ENCODE measurements around the gene FXYD5.

Gene FXYD5

DNA sequence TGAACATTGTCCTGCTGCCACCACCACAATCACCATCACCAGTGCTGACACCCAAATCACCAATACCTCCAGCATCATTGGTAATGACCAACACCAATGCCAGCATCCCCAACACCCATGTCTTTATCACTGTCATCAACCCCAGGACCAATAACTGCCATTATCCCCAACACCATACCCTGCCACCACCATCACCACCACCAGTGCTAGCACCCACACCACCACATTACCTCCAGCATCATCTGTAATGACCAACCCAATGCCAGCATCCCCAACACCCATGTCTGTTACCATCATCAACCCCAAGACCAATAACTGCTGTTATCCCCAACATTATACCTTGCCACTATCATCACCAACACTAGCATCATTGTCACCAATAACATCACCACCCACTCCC, 22.3 kb upstream of the FXYD5 start:
- no peak for DNase-seq (ENCODE audit: low read depth)
- TF ChIP-seq, protein P1, sequence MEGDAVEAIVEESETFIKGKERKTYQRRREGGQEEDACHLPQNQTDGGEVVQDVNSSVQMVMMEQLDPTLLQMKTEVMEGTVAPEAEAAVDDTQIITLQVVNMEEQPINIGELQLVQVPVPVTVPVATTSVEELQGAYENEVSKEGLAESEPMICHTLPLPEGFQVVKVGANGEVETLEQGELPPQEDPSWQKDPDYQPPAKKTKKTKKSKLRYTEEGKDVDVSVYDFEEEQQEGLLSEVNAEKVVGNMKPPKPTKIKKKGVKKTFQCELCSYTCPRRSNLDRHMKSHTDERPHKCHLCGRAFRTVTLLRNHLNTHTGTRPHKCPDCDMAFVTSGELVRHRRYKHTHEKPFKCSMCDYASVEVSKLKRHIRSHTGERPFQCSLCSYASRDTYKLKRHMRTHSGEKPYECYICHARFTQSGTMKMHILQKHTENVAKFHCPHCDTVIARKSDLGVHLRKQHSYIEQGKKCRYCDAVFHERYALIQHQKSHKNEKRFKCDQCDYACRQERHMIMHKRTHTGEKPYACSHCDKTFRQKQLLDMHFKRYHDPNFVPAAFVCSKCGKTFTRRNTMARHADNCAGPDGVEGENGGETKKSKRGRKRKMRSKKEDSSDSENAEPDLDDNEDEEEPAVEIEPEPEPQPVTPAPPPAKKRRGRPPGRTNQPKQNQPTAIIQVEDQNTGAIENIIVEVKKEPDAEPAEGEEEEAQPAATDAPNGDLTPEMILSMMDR (IDR thresholded peaks at IDR 0.05; ENCODE audit: low read depth, low read length, missing control alignments): no peak
- no peak overlapping the region for H3K4me3 ChIP-seq (ENCODE audit: low read depth, low read length)
- in situ Hi-C loops (cut with HindIII; ENCODE audit: low sequenced_read_pairs): no loop called here

DNA sequence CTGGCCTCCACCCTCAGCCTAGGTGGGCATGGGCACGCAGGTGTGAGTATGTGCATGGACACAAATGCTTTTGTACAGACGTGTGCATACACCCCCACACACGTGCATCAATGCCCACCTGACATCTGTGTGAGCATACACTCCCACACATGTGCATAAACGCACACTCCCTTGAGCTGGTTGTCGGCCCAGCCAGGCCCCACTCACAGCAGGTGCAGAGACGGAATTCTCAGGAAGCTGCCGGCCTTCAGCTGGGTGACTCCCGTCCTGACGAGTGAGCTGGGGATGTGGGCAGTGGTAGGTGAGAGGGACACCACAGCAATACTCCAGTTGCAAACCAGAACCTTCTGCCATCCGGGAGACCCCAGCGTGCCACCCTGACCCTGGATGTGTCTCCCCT, 20.7 kb upstream of the FXYD5 start:
- in situ Hi-C loops (cut with HindIII; ENCODE audit: low sequenced_read_pairs): no loop called here
- TF ChIP-seq, protein P1 (IDR thresholded peaks at IDR 0.05; ENCODE audit: low read depth, low read length, missing control alignments): no peak
- no peak for DNase-seq (ENCODE audit: low read depth)
- H3K4me3 ChIP-seq (ENCODE audit: low read depth, low read length): no peak overlapping the region

DNA sequence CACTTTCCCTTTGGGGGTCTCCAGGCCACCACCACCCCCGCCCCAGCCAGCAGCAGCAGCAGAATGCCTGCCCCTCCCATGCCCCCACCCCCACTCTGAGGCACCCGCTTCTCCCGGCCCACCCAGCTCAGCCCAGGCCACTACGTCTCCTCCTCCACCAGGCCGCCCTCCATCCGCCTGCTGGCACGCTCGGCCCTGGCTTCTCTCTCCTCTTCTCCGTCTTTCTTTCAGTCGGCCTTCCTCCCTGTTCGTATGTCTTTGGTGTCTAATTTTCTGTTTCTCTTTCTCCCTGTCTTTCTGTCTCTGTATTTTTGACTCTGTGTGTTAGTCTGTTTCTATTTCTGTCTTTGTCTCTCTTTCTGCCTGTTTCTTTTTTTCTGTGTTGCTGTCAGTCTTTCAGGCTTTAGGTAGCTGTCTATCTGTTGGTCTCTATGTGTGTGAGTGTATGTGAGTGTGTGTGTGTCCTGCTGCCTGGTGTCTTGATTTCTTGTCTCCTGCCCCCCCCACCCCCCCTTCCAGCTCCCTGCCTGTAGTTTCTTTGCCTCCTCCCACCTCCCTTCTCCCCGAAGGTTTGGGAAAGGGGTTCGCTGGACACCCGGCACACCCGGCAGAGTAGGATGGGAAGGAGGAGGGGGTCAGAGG, 19.8 kb upstream of the FXYD5 start, which contains the start of gene LGI4:
LGI4 (minus strand) TSS at position 459 of the 642 bp plus-strand sequence; CDS start at position 80, 379 bp downstream.
- in situ Hi-C loops (cut with HindIII; ENCODE audit: low sequenced_read_pairs): no loop called here
- H3K4me3 ChIP-seq (ENCODE audit: low read depth, low read length): no peak within 1 kb of the TSS

DNA sequence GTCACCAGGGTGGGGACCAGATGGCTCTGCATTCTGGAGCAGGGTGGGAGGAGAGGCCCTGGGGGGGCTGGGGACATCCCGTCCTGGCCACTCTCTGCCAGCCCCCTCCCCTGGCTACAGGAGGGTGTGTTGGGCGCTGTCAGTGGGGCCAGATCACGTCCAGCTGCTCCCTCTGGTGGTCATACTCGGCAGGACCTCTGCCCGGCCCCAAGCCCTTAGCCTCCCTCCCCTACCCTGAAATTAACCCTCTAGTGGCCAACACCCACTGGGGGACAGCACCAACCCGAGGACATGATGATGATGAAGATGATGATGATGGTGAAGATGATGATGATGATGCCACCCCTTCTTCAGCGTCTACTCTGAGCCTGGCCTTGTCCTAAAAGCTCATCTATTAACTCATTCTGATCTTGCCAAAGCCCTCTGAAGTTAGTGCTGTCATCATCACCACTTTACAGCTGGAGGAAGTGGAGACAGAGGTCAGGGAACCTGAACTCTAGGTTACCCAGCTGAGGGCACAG, 19.1 kb upstream of the FXYD5 start:
- H3K4me3 ChIP-seq (ENCODE audit: low read depth, low read length): no peak overlapping the region
- in situ Hi-C loops (cut with HindIII; ENCODE audit: low sequenced_read_pairs): no loop called here
- peak; percentile 22 for DNase-seq (ENCODE audit: low read depth)
- TF ChIP-seq, protein P1 (IDR thresholded peaks at IDR 0.05; ENCODE audit: low read depth, low read length, missing control alignments): peak; percentile 91

More for the DNA sequence above, 19.8 kb upstream of the FXYD5 start, which contains the start of gene LGI4:
- TF ChIP-seq, protein P1 (IDR thresholded peaks at IDR 0.05; ENCODE audit: low read depth, low read length, missing control alignments): no peak
- no peak for DNase-seq (ENCODE audit: low read depth)

DNA sequence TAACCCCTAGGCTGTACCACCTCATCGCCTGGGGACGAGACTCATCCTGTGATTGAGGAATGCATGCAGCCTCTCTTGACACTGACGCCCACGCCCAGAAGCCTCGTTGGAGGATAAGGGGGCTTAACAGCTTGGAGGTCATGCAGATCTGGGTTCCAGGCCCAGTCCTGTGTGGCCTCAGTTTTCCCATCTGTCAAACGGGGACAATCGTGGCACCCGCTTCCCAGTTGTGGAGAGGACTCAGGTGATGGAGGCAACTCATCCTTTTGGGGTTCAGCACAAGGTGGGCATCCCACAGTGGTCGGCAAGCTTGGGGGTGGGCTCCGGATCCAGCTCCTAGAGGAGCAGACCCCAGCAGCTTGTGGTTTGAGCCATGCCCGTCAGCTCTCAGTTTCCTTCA, 18.3 kb upstream of the FXYD5 start:
- TF ChIP-seq, protein P1 (IDR thresholded peaks at IDR 0.05; ENCODE audit: low read depth, low read length, missing control alignments): no peak
- DNase-seq (ENCODE audit: low read depth): no peak
- in situ Hi-C loops (cut with HindIII; ENCODE audit: low sequenced_read_pairs): no loop called here
- no peak overlapping the region for H3K4me3 ChIP-seq (ENCODE audit: low read depth, low read length)

DNA sequence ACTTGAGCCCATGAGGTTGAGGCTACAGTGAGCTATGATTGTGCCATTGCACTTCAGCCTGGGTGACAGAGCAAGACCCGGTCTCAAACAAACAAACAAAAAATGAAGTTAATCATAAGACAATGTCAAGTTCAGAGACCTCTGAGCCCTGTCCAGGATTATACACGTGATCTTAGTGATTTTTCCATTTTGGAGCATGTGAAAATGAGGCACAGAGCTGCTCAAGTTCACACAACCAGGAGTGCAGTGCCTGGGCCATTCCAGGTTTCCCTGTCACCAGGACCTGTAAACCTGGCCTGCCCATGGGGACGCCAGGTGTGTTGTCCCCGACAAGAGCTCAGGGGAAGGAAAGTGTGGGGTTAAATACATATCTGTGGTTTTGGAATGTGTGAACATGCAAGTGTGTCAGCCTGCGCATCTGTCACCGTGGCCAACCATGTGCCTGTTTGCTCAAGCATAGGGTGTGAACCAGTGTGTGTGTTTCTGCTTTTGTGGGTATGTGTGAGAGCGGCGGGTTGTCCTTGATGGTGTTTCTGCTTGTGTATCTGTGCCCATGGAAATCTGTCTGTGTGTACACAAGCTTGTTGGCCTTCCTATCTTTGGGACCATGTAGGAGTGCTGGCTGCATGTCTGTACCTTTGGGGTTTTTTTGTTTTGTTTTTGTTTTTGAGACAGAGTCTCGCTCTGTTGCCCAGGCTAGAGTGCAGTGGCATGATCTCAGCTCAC, 17.4 kb upstream of the FXYD5 start:
- TF ChIP-seq, protein P1 (IDR thresholded peaks at IDR 0.05; ENCODE audit: low read depth, low read length, missing control alignments): no peak
- no peak overlapping the region for H3K4me3 ChIP-seq (ENCODE audit: low read depth, low read length)
- in situ Hi-C loops (cut with HindIII; ENCODE audit: low sequenced_read_pairs): no loop called here
- DNase-seq (ENCODE audit: low read depth): no peak

All from astrocyte of the cerebellum (primary cell).